Endothelial cell of umbilical vein (primary cell): ENCODE data around the gene MYL2. TPM values are rescaled to one million over a fixed set of nuclear protein-coding genes. Genes with fewer than 3 reads are reported as not detected.

Source experiments
- BruUV-seq: library from RNA; stranded (reverse); fragments of 400-500 nt; replicated peaks from 2 replicates; lab custom pipeline; 2021; lab: Mats Ljungman, UMichigan
- CTCF ChIA-PET: fragments of 300-600, 350-600 bp; sonication (Branson Sonifier 250); formaldehyde crosslinking; loops from one replicate; lab custom pipeline; 2021; ENCODE audit warnings: antibody characterized with exemption, inconsistent platforms; lab: Charles Lee
- POLR2A ChIA-PET: fragments of 300-600, 350-600 bp; sonication (Branson Sonifier 250); formaldehyde crosslinking; loops from one replicate; lab custom pipeline; 2021; ENCODE audit warnings: antibody characterized with exemption, inconsistent platforms; lab: Charles Lee
- DNase-seq: peaks from one replicate; pipeline ENCODE4 v3.0.0-alpha.2; 2011; ENCODE audit warnings: low read depth, low spot score
- FAIRE-seq: peaks from 2 replicates; lab custom pipeline; 2011; peaks lifted over from hg19 to GRCh38; lab: Jason Lieb, UNC
- H2AFZ ChIP-seq: 2 replicates; pipeline ENCODE4 v1.6.0; 2012; ENCODE audit warnings: low read depth, low read length, control low read depth, inconsistent platforms
- H3K27ac ChIP-seq: 2 replicates; pipeline ENCODE4 v1.5.1; 2011; ENCODE audit warnings: low read depth, mild to moderate bottlenecking, control low read depth, low read length, moderate library complexity; ENCODE audit not compliant: insufficient read depth
- H3K27me3 ChIP-seq, 2 experiments: 2 replicates each; pipeline versions ENCODE4 v1.6.0 to v1.6.1; 2011; ENCODE audit warnings: low read length in 2 of 2, mixed read lengths in 1 of 2; ENCODE audit not compliant: control insufficient read depth in 2 of 2, insufficient read depth in 2 of 2
- H3K36me3 ChIP-seq, 2 experiments: 2 replicates in 1 of 2; 3 replicates in 1 of 2; pipeline ENCODE4 v1.5.1; 2011; ENCODE audit warnings: low read length in 2 of 2, mild to moderate bottlenecking in 1 of 2, moderate library complexity in 1 of 2; ENCODE audit not compliant: control insufficient read depth in 2 of 2, insufficient read depth in 2 of 2; ENCODE audit errors: extremely low read depth in 1 of 2
- H3K4me1 ChIP-seq: 3 replicates; pipeline ENCODE4 v1.5.1; 2011; ENCODE audit warnings: mild to moderate bottlenecking, low read length; ENCODE audit not compliant: control insufficient read depth, insufficient read depth; ENCODE audit errors: extremely low read depth
- H3K4me2 ChIP-seq: 2 replicates; pipeline ENCODE4 v1.6.1; 2011; ENCODE audit warnings: low read length, control low read depth, mixed read lengths; ENCODE audit not compliant: insufficient read depth
- H3K4me3 ChIP-seq, 3 experiments: fragments of 200-600 bp in 1 of 3; sonication (generic), shearing (Covaris generic) in 1 of 3; replicated peaks in 1 of 3; 2 replicates each; pipeline ENCODE4 v1.5.1; 2011 to 2016; ENCODE audit warnings: control low read depth in 3 of 3, low read length in 3 of 3, mild to moderate bottlenecking in 2 of 3, inconsistent platforms in 1 of 3, low read depth in 1 of 3, moderate library complexity in 1 of 3; ENCODE audit not compliant: insufficient read depth in 1 of 3
- H3K79me2 ChIP-seq: 2 replicates; pipeline ENCODE4 v1.6.0; 2012; ENCODE audit warnings: low read length, inconsistent platforms; ENCODE audit not compliant: control insufficient read depth, insufficient read depth
- H3K9ac ChIP-seq: replicated peaks from 2 replicates; pipeline ENCODE3; 2011; ENCODE audit warnings: low read length, control low read depth; ENCODE audit not compliant: insufficient read depth; ENCODE audit errors: extremely low read depth
- H3K9me1 ChIP-seq: replicated peaks from 3 replicates; pipeline ENCODE4 v1.6.0; 2011; ENCODE audit warnings: mild to moderate bottlenecking, low read length; ENCODE audit not compliant: control insufficient read depth, insufficient read depth; ENCODE audit errors: extremely low read depth
- H3K9me3 ChIP-seq: replicated peaks from 2 replicates; pipeline ENCODE4 v1.5.1; 2012; ENCODE audit warnings: low read length, inconsistent platforms; ENCODE audit not compliant: control insufficient read depth, insufficient read depth
- H4K20me1 ChIP-seq: replicated peaks from 2 replicates; pipeline ENCODE3; 2011; ENCODE audit warnings: mild to moderate bottlenecking, low read length; ENCODE audit not compliant: control insufficient read depth, insufficient read depth; ENCODE audit errors: extremely low read depth
- CTCF ChIP-seq, 2 donors: IDR thresholded peaks; 1 replicate in 1 of 2; 2 replicates in 1 of 2; pipeline ENCODE4 v1.5.1; 2011; ENCODE audit warnings: low read length in 2 of 2, mild to moderate bottlenecking in 2 of 2, moderate library complexity in 2 of 2, control low read depth in 1 of 2, inconsistent platforms in 1 of 2, low read depth in 1 of 2; ENCODE audit not compliant: insufficient read depth in 1 of 2; ENCODE audit errors: extremely low read depth in 1 of 2
- EZH2 ChIP-seq: IDR thresholded peaks from 2 replicates; pipeline ENCODE4 v1.6.1; 2012; ENCODE audit warnings: borderline replicate concordance, low read depth, mild to moderate bottlenecking, moderate library complexity, low read length, inconsistent platforms; ENCODE audit not compliant: severe bottlenecking
- FOS ChIP-seq: IDR thresholded peaks from 2 replicates; pipeline ENCODE4 v1.6.1; 2011; ENCODE audit warnings: mild to moderate bottlenecking, low read length, moderate library complexity, borderline replicate concordance; ENCODE audit not compliant: insufficient read depth
- GATA2 ChIP-seq: IDR thresholded peaks from 2 replicates; pipeline ENCODE4 v1.7.0; 2011; ENCODE audit warnings: low read depth, mild to moderate bottlenecking, moderate library complexity, mixed read lengths, low read length; ENCODE audit not compliant: insufficient read length, insufficient read depth
- JUN ChIP-seq: IDR thresholded peaks from 2 replicates; pipeline ENCODE4 v1.6.1; 2011; ENCODE audit warnings: borderline replicate concordance, low read depth; ENCODE audit not compliant: insufficient read length, insufficient read depth
- MAX ChIP-seq: IDR thresholded peaks from 2 replicates; pipeline ENCODE4 v1.6.1; 2011; ENCODE audit not compliant: insufficient read depth, insufficient read length
- MYC ChIP-seq: IDR thresholded peaks from one replicate; pipeline ENCODE4 v1.6.1; 2011; ENCODE audit warnings: mild to moderate bottlenecking, low read depth, low read length
- POLR2A ChIP-seq: IDR thresholded peaks from 2 replicates; pipeline ENCODE4 v1.6.1; 2012; ENCODE audit warnings: low read depth, mild to moderate bottlenecking, control low read depth, low read length
- POLR2AphosphoS5 ChIP-seq: IDR thresholded peaks from 2 replicates; pipeline ENCODE4 v1.6.1; 2012; ENCODE audit warnings: low read depth, mild to moderate bottlenecking, control low read depth, low read length, moderate library complexity; ENCODE audit not compliant: insufficient read depth
- dilution Hi-C: fragments of 300-500 bp; cut with MboI; formaldehyde crosslinking; loops from one replicate; pipeline ENCODE4 v1.15.0; 2019; ENCODE audit warnings: low sequenced_read_pairs; ENCODE audit not compliant: extremely low pct_ligation_motif_present
- intact Hi-C: fragments of 100-400 bp; cut with micrococcal nuclease; formaldehyde crosslinking; loops from one replicate; pipeline ENCODE4 v1.10.0; 2022
- polyA plus RNA-seq, 4 experiments: library from polyadenylated mRNA; depleted of rRNA in 3 of 4; stranded (reverse) in 3 of 4; unstranded in 1 of 4; fragments of >200 nt; gene quantifications; 2 replicates each; pipeline versions ENCODE4 v1.2.1 to v1.2.3, GENCODE V29; 2011 to 2012; ENCODE audit warnings: missing spikeins in 1 of 4
- total RNA-seq: library from RNA; stranded (reverse); gene quantifications from 2 replicates; pipeline ENCODE4 v1.2.3, GENCODE V29; 2021

Gene MYL2
- total and polyA plus RNA-seq, 2 donors (not counting 3 experiments of a cell fraction or from before 2014, with no cell fraction given): 0.93 TPM; not detected in 1

- no peak overlapping the region for H3K4me2 ChIP-seq
- H3K4me3 ChIP-seq: no peak overlapping the region
- no peak overlapping the region for H3K9ac ChIP-seq
- DNase-seq (no peak), FAIRE-seq (no peak)
- H3K9me1 ChIP-seq: no peaks in the 10 kb centered on the region
- intact Hi-C loops (no loop called here), dilution Hi-C loops (no loop called here)
- H3K27ac ChIP-seq: no peak overlapping the region
- BruUV-seq: no TSS peak
- H3K27me3 ChIP-seq: peaks cover 1 to 2% of the 10 kb centered on the region in 2 experiments
- no peaks in the 10 kb centered on the region for H3K36me3 ChIP-seq
- H3K9me3 ChIP-seq: no peaks in the 10 kb centered on the region
- no peaks in the 10 kb centered on the region for H3K4me1 ChIP-seq
- ChIA-PET CTCF (interaction anchor here (1.1 to 2.3 kb wide), 2 partner anchors 19 to 429 kb away, joined by 3 to 7 read pairs; no protein-coding TSS in a partner anchor), POLR2A (no interaction called here)
- H4K20me1 ChIP-seq: no peaks in the 10 kb centered on the region
- TF ChIP-seq JUN (no peak), POLR2AphosphoS5 (no peak), MYC (no peak), GATA2 (no peak), CTCF (IDR thresholded peaks at IDR 0.05; ENCODE audit: extremely low read depth in 1 of 2, insufficient read depth in 1 of 2, low read depth in 1 of 2, low read length in 2 of 2) (no peak), MAX (no peak), EZH2 (no peak), POLR2A (no peak), FOS (no peak)
- H2AFZ ChIP-seq: no peak overlapping the region
- H3K79me2 ChIP-seq: no peaks in the 10 kb centered on the region
These were observed 51.4 kb downstream of the MYL2 start for GRCh38 chr12:110869026-110869425.
